ENCODE results near the gene TWIST1. TPM values are rescaled to one million over a fixed set of nuclear protein-coding genes. Genes with fewer than 3 reads are reported as not detected.

Gene TWIST1
- total and polyA plus RNA-seq, 2 experiments from 2014 or later = 0.24 TPM

DNA sequence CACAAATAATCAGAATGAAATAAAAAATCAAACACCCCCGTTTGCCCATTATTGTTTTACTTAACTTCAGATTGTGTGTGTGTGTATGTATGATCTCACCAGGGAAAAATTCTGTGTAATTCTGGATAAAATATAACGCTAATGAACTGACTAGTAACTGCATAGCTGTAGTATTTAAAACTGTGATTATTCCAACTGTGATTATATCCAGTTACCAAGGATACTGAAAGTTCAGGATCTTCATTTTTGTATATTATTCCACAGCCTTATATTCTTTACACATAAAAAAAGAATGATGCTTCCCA, 2.9 kb downstream of the TWIST1 start:
- H2AFZ ChIP-seq = no peak overlapping the region
- H3K27ac Mint-ChIP-seq = no peak overlapping the region
- peaks cover 98% of the 10 kb centered on the region for H3K27me3 ChIP-seq (ENCODE audit: insufficient read depth)
- ATAC-seq (no peak), DNase-seq (ENCODE audit: low spot score) (no peak)
- H4K20me1 ChIP-seq (replicated peaks; ENCODE audit: insufficient read depth) = peaks cover 13% of the 10 kb centered on the region; the same call in 1 of the 2 replicates
- no peak overlapping the region for H3K27ac ChIP-seq (ENCODE audit: low read depth)
- no peak overlapping the region for H3K4me3 ChIP-seq
- peaks cover 17% of the 10 kb centered on the region; the same call in 1 of the 2 replicates for H3F3A ChIP-seq (replicated peaks; ENCODE audit: low read depth)
- H3K4me1 ChIP-seq (ENCODE audit: insufficient read depth) = peaks cover 70% of the 10 kb centered on the region
- H3K4me2 ChIP-seq = no peak overlapping the region
- H3K36me3 ChIP-seq (ENCODE audit: insufficient read depth) = no peaks in the 10 kb centered on the region
- no peak overlapping the region for H3K4me3 Mint-ChIP-seq
- no peaks in the 10 kb centered on the region for H3K36me3 Mint-ChIP-seq (ENCODE audit: low read depth)
- H3K4me1 Mint-ChIP-seq = peaks cover 47% of the 10 kb centered on the region
- no peaks in the 10 kb centered on the region for H3K79me2 ChIP-seq (replicated peaks; ENCODE audit: insufficient read depth)
- peaks cover 94% of the 10 kb centered on the region for H3K27me3 Mint-ChIP-seq (ENCODE audit: insufficient read depth, low read depth, poor library complexity)
- H3K9me2 ChIP-seq (ENCODE audit: insufficient read depth) = no peaks in the 10 kb centered on the region
- TF ChIP-seq, protein P1, sequence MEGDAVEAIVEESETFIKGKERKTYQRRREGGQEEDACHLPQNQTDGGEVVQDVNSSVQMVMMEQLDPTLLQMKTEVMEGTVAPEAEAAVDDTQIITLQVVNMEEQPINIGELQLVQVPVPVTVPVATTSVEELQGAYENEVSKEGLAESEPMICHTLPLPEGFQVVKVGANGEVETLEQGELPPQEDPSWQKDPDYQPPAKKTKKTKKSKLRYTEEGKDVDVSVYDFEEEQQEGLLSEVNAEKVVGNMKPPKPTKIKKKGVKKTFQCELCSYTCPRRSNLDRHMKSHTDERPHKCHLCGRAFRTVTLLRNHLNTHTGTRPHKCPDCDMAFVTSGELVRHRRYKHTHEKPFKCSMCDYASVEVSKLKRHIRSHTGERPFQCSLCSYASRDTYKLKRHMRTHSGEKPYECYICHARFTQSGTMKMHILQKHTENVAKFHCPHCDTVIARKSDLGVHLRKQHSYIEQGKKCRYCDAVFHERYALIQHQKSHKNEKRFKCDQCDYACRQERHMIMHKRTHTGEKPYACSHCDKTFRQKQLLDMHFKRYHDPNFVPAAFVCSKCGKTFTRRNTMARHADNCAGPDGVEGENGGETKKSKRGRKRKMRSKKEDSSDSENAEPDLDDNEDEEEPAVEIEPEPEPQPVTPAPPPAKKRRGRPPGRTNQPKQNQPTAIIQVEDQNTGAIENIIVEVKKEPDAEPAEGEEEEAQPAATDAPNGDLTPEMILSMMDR (conservative IDR thresholded peaks at IDR 0.05; ENCODE audit: low read depth in 2 of 2) = no peak
- TF ChIP-seq, protein P2, sequence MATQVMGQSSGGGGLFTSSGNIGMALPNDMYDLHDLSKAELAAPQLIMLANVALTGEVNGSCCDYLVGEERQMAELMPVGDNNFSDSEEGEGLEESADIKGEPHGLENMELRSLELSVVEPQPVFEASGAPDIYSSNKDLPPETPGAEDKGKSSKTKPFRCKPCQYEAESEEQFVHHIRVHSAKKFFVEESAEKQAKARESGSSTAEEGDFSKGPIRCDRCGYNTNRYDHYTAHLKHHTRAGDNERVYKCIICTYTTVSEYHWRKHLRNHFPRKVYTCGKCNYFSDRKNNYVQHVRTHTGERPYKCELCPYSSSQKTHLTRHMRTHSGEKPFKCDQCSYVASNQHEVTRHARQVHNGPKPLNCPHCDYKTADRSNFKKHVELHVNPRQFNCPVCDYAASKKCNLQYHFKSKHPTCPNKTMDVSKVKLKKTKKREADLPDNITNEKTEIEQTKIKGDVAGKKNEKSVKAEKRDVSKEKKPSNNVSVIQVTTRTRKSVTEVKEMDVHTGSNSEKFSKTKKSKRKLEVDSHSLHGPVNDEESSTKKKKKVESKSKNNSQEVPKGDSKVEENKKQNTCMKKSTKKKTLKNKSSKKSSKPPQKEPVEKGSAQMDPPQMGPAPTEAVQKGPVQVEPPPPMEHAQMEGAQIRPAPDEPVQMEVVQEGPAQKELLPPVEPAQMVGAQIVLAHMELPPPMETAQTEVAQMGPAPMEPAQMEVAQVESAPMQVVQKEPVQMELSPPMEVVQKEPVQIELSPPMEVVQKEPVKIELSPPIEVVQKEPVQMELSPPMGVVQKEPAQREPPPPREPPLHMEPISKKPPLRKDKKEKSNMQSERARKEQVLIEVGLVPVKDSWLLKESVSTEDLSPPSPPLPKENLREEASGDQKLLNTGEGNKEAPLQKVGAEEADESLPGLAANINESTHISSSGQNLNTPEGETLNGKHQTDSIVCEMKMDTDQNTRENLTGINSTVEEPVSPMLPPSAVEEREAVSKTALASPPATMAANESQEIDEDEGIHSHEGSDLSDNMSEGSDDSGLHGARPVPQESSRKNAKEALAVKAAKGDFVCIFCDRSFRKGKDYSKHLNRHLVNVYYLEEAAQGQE (IDR thresholded peaks at IDR 0.05; ENCODE audit: unreplicated experiment) = no peak
- TF ChIP-seq ZNF331 (CRISPR knock-in tag; IDR thresholded peaks at IDR 0.05; ENCODE audit: low read depth) = no peak
- TF ChIP-seq EZH2 (IDR thresholded peaks at IDR 0.05; ENCODE audit: low read depth, unreplicated experiment) = no peak
- TF ChIP-seq POLR2AphosphoS5 (IDR thresholded peaks at IDR 0.05; ENCODE audit: low read depth) = no peak
- TF ChIP-seq EZH2phosphoT487 (IDR thresholded peaks at IDR 0.05; ENCODE audit: unreplicated experiment) = no peak
- TF ChIP-seq, protein P3, sequence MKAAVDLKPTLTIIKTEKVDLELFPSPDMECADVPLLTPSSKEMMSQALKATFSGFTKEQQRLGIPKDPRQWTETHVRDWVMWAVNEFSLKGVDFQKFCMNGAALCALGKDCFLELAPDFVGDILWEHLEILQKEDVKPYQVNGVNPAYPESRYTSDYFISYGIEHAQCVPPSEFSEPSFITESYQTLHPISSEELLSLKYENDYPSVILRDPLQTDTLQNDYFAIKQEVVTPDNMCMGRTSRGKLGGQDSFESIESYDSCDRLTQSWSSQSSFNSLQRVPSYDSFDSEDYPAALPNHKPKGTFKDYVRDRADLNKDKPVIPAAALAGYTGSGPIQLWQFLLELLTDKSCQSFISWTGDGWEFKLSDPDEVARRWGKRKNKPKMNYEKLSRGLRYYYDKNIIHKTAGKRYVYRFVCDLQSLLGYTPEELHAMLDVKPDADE (IDR thresholded peaks at IDR 0.05) = no peak
- TF ChIP-seq STAT1 (IDR thresholded peaks at IDR 0.05; ENCODE audit: unreplicated experiment) = no peak
- TF ChIP-seq ZNF114 (CRISPR knock-in tag; IDR thresholded peaks at IDR 0.05) = no peak
- TF ChIP-seq, protein P4, sequence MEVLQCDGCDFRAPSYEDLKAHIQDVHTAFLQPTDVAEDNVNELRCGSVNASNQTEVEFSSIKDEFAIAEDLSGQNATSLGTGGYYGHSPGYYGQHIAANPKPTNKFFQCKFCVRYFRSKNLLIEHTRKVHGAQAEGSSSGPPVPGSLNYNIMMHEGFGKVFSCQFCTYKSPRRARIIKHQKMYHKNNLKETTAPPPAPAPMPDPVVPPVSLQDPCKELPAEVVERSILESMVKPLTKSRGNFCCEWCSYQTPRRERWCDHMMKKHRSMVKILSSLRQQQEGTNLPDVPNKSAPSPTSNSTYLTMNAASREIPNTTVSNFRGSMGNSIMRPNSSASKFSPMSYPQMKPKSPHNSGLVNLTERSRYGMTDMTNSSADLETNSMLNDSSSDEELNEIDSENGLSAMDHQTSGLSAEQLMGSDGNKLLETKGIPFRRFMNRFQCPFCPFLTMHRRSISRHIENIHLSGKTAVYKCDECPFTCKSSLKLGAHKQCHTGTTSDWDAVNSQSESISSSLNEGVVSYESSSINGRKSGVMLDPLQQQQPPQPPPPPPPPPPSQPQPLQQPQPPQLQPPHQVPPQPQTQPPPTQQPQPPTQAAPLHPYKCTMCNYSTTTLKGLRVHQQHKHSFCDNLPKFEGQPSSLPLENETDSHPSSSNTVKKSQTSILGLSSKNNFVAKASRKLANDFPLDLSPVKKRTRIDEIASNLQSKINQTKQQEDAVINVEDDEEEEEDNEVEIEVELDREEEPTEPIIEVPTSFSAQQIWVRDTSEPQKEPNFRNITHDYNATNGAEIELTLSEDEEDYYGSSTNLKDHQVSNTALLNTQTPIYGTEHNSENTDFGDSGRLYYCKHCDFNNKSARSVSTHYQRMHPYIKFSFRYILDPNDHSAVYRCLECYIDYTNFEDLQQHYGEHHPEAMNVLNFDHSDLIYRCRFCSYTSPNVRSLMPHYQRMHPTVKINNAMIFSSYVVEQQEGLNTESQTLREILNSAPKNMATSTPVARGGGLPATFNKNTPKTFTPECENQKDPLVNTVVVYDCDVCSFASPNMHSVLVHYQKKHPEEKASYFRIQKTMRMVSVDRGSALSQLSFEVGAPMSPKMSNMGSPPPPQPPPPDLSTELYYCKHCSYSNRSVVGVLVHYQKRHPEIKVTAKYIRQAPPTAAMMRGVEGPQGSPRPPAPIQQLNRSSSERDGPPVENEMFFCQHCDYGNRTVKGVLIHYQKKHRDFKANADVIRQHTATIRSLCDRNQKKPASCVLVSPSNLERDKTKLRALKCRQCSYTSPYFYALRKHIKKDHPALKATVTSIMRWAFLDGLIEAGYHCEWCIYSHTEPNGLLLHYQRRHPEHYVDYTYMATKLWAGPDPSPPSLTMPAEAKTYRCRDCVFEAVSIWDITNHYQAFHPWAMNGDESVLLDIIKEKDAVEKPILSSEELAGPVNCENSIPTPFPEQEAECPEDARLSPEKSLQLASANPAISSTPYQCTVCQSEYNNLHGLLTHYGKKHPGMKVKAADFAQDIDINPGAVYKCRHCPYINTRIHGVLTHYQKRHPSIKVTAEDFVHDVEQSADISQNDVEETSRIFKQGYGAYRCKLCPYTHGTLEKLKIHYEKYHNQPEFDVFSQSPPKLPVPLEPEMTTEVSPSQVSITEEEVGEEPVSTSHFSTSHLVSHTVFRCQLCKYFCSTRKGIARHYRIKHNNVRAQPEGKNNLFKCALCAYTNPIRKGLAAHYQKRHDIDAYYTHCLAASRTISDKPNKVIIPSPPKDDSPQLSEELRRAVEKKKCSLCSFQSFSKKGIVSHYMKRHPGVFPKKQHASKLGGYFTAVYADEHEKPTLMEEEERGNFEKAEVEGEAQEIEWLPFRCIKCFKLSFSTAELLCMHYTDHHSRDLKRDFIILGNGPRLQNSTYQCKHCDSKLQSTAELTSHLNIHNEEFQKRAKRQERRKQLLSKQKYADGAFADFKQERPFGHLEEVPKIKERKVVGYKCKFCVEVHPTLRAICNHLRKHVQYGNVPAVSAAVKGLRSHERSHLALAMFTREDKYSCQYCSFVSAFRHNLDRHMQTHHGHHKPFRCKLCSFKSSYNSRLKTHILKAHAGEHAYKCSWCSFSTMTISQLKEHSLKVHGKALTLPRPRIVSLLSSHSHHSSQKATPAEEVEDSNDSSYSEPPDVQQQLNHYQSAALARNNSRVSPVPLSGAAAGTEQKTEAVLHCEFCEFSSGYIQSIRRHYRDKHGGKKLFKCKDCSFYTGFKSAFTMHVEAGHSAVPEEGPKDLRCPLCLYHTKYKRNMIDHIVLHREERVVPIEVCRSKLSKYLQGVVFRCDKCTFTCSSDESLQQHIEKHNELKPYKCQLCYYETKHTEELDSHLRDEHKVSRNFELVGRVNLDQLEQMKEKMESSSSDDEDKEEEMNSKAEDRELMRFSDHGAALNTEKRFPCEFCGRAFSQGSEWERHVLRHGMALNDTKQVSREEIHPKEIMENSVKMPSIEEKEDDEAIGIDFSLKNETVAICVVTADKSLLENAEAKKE (CRISPR knock-in tag; IDR thresholded peaks at IDR 0.05) = no peak
- TF ChIP-seq JUNB (IDR thresholded peaks at IDR 0.05; ENCODE audit: unreplicated experiment) = no peak
- H3K9me3 Mint-ChIP-seq = no peaks in the 10 kb centered on the region; the same call in 2 of the 3 replicates

Measured in GM23338 (cell line).